Fibroblast of the aortic adventitia (primary cell): Measurements from ENCODE around the gene CFAP43. TPM values are rescaled to one million over a fixed set of nuclear protein-coding genes. Genes with fewer than 3 reads are reported as not detected.
A peak's percentile ranks its signal among the peaks of the same experiment; 100 is the strongest.

ENCODE experiments used
- DNase-seq: peaks from one replicate; pipeline ENCODE4 v3.0.0-alpha.2; 2010; ENCODE audit warnings: low read depth
- H3K4me3 ChIP-seq: 2 replicates; pipeline ENCODE4 v1.5.1; 2011; ENCODE audit warnings: low read depth, mild to moderate bottlenecking, control low read depth, low read length, moderate library complexity
- total RNA-seq: library from RNA; depleted of rRNA; stranded (reverse); fragments of >200 nt; gene quantifications from 2 replicates; pipeline ENCODE4 v1.2.3, GENCODE V29; 2012; ENCODE audit warnings: low replicate concordance
- TF ChIP-seq, protein P1 (sequence below): IDR thresholded peaks from 2 replicates; pipeline ENCODE4 v1.5.1; 2011; ENCODE audit warnings: mild to moderate bottlenecking, low read length, control low read depth, inconsistent platforms; ENCODE audit not compliant: insufficient read depth

CFAP43 gene
- total RNA-seq, 1 donor: 0.36 TPM

GRCh38 chr10:104264783-104265182, 32.6 kb upstream of the CFAP43 start:
- no peak overlapping the region for H3K4me3 ChIP-seq
- no peak for DNase-seq
- TF ChIP-seq, protein P1, sequence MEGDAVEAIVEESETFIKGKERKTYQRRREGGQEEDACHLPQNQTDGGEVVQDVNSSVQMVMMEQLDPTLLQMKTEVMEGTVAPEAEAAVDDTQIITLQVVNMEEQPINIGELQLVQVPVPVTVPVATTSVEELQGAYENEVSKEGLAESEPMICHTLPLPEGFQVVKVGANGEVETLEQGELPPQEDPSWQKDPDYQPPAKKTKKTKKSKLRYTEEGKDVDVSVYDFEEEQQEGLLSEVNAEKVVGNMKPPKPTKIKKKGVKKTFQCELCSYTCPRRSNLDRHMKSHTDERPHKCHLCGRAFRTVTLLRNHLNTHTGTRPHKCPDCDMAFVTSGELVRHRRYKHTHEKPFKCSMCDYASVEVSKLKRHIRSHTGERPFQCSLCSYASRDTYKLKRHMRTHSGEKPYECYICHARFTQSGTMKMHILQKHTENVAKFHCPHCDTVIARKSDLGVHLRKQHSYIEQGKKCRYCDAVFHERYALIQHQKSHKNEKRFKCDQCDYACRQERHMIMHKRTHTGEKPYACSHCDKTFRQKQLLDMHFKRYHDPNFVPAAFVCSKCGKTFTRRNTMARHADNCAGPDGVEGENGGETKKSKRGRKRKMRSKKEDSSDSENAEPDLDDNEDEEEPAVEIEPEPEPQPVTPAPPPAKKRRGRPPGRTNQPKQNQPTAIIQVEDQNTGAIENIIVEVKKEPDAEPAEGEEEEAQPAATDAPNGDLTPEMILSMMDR: no peak

DNA sequence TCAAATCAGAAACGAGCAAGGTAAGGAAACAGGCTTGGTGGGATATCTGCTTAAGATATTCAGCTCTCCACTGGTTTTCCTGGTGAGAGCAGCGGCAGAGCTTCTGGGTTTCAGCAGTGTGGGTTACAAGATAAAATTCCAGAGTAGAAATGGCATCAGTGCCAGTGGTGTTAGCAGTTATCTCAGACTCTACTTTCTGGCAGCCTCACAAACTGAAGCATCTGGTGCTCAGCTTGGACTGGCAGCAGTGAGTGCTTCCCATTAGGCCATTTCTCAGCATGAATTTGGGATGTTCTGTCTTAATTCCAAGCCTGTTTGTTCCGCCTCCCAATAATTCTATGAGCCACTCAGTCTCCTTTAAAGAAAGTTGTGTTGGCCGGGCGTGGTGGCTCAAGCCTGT, 29.9 kb upstream of the CFAP43 start:
- DNase-seq: no peak
- TF ChIP-seq, protein P1: no peak
- H3K4me3 ChIP-seq: no peak overlapping the region

DNA sequence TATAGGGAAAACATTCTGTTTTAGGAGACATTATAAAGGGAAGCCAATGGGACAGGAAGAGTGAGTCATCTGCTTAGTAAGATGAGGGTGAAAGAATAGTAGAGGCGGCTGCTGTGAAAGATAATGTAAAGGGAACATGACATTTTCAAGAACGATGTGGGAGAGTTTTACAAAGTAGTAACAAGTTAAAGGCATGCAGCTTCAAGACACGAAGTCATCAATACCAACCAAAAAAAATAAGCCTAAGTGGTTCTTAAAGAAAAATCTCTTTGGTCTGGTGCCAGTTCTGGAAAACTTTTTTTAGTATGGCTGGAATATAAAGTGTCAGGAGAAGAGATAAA, 28.6 kb upstream of the CFAP43 start:
- DNase-seq: peak; percentile 70
- TF ChIP-seq, protein P1: no peak

GRCh38 chr10:104259999-104260774, 28.0 kb upstream of the CFAP43 start:
- TF ChIP-seq, protein P1: no peak
- no peak overlapping the region for H3K4me3 ChIP-seq
- peak; percentile 18 for DNase-seq

More for the DNA sequence above, 28.6 kb upstream of the CFAP43 start:
- H3K4me3 ChIP-seq: no peak overlapping the region

DNA sequence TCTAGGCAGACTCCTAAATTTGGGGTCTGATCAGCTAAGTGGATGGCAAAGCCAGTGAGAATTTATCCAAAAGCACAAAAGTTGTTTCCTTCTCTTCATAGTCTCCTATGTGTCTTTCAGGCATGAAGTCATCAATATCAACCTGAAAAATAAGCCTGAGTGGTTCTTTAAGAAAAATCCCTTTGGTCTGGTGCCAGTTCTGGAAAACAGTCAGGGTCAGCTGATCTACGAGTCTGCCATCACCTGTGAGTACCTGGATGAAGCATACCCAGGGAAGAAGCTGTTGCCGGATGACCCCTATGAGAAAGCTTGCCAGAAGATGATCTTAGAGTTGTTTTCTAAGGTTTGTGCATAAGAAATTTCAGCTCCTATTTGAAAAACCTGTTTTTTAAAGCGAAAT, 27.3 kb upstream of the CFAP43 start:
- no peak for DNase-seq
- H3K4me3 ChIP-seq: no peak overlapping the region
- TF ChIP-seq, protein P1: no peak

- H3K4me3 ChIP-seq: no peak overlapping the region
- no peak for DNase-seq
- TF ChIP-seq, protein P1: no peak
Observed at GRCh38 chr10:104258209-104258608, 26.0 kb upstream of the CFAP43 start.

GRCh38 chr10:104257235-104257634, 25.1 kb upstream of the CFAP43 start:
- no peak overlapping the region for H3K4me3 ChIP-seq
- TF ChIP-seq, protein P1: no peak
- DNase-seq: no peak
